M059J (cell line): ENCODE measurements around the gene SNRK. TPM values are rescaled to one million over a fixed set of nuclear protein-coding genes. Genes with fewer than 3 reads are reported as not detected.
A peak's percentile ranks its signal among the peaks of the same experiment; 100 is the strongest.

Source experiments
- DNase-seq: peaks from one replicate; pipeline ENCODE4 v3.0.0-alpha.2; 2012; ENCODE audit warnings: low read depth
- total RNA-seq: library from RNA; depleted of rRNA; stranded (reverse); fragments of >200 nt; shearing (Covaris generic); gene quantifications from 2 replicates; pipeline ENCODE4 v1.2.3, GENCODE V29; 2014; rRNA removed

The SNRK gene
- 7.5 and 13.6 TPM in 2 replicates for total RNA-seq

- peak; percentile 66 for DNase-seq
These were observed at the start of gene SNRK for GRCh38 chr3:43286115-43286840. TSS of gene SNRK (plus strand) at chr3:43286540. CDS start at chr3:43303204, 16,664 bp downstream.

GRCh38 chr3:43238801-43239200 lies 47.5 kb upstream of the SNRK start:
- DNase-seq, result no peak

- no peak for DNase-seq
These were observed 46.6 kb upstream of the SNRK start for GRCh38 chr3:43239755-43240154.

GRCh38 chr3:43243590-43244587 lies 42.5 kb upstream of the SNRK start:
- peak; percentile 18 for DNase-seq

GRCh38 chr3:43244694-43245093 lies 41.6 kb upstream of the SNRK start:
- no peak for DNase-seq

GRCh38 chr3:43246976-43247375 lies 39.4 kb upstream of the SNRK start:
- no peak for DNase-seq

GRCh38 chr3:43247561-43248184 lies 38.7 kb upstream of the SNRK start:
- DNase-seq, result no peak

GRCh38 chr3:43248185-43248583 lies 38.2 kb upstream of the SNRK start:
- DNase-seq, result no peak

- no peak for DNase-seq
These were observed 37.4 kb upstream of the SNRK start for GRCh38 chr3:43248973-43249372.

GRCh38 chr3:43249405-43249804 lies 36.9 kb upstream of the SNRK start:
- DNase-seq, result no peak

- DNase-seq, result no peak
These were observed 33.0 kb upstream of the SNRK start for GRCh38 chr3:43253294-43253693.

- DNase-seq, result no peak
These were observed 32.2 kb upstream of the SNRK start for GRCh38 chr3:43254125-43254524.

GRCh38 chr3:43255662-43256061 lies 30.7 kb upstream of the SNRK start:
- DNase-seq, result no peak

GRCh38 chr3:43256714-43257461 lies 29.5 kb upstream of the SNRK start:
- DNase-seq, result no peak

GRCh38 chr3:43257850-43258249 lies 28.5 kb upstream of the SNRK start:
- no peak for DNase-seq

- DNase-seq, result peak; percentile 57
These were observed 26.7 kb upstream of the SNRK start for GRCh38 chr3:43259626-43260025.

- no peak for DNase-seq
These were observed 25.9 kb upstream of the SNRK start for GRCh38 chr3:43260412-43260811.

- DNase-seq, result no peak
These were observed 24.1 kb upstream of the SNRK start for GRCh38 chr3:43262194-43262593.

- DNase-seq, result no peak
These were observed 19.9 kb upstream of the SNRK start for GRCh38 chr3:43266451-43266850.

GRCh38 chr3:43266995-43267394 lies 19.3 kb upstream of the SNRK start:
- DNase-seq, result no peak

- no peak for DNase-seq
These were observed 17.7 kb upstream of the SNRK start for GRCh38 chr3:43268636-43269035.

- DNase-seq, result no peak
These were observed 16.3 kb upstream of the SNRK start for GRCh38 chr3:43270078-43270477.
